Breast epithelium (tissue), 3 donors: ENCODE results near the gene SOX10.

ENCODE experiments used
- POLR2A ChIP-seq: fragments of 450-650 bp; IDR thresholded peaks from one replicate; pipeline ENCODE4 v1.6.1; 2016; ENCODE audit warnings: antibody characterized with exemption, mild to moderate bottlenecking, moderate library complexity
- TF ChIP-seq, protein P1 (sequence below), 3 donors: fragments of 450-650 bp; IDR thresholded peaks; one replicate each; pipeline ENCODE4 v1.5.1; 2016 to 2017; ENCODE audit warnings: antibody characterized with exemption in 3 of 3, mild to moderate bottlenecking in 3 of 3, moderate library complexity in 3 of 3

DNA sequence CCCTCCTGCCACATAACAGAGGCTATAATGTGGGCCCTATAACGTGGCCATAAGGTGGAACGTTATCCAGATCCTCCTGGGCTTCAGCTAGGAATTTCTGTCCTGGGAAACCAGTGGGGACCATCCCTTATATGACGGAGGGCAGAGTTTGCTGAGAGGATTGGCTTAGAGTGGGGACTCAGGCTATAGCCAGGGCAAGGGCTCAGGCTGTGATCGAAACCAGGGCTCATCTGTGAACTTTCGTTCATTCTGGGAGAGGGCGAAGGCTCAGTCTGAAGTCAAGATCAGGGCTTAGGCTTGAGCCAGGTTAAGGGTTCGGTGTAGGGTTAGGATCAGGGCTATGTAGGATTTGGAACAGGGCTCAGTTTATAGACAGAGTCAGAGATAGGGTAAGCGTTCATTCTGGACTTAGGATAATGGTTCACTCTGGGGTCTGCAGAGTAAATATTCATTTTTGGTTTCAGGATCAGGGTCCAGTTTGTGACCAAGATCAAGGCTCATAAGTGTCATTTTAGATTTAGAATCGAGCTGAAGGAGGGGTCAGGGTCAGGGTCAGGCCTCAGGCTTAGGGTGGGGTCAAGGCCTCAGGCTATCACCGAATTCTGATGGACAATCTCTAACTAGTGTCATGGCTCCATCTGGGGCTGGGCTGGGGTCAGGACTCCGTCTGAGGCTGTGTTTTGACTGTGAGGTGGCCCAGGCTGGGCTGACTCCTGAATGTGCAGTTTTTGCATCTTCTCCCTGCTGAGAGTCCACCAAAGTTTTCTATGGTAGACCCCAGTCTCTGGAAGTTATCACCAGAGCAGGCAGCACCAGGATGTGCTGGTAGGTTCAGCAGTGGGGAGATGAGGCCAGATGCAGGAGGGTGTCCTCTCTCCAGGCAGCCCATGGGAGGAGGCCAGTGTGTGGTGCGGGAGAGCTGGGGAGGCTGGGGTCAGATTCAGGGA, 33.9 kb upstream of the SOX10 start:
- TF ChIP-seq, protein P1, sequence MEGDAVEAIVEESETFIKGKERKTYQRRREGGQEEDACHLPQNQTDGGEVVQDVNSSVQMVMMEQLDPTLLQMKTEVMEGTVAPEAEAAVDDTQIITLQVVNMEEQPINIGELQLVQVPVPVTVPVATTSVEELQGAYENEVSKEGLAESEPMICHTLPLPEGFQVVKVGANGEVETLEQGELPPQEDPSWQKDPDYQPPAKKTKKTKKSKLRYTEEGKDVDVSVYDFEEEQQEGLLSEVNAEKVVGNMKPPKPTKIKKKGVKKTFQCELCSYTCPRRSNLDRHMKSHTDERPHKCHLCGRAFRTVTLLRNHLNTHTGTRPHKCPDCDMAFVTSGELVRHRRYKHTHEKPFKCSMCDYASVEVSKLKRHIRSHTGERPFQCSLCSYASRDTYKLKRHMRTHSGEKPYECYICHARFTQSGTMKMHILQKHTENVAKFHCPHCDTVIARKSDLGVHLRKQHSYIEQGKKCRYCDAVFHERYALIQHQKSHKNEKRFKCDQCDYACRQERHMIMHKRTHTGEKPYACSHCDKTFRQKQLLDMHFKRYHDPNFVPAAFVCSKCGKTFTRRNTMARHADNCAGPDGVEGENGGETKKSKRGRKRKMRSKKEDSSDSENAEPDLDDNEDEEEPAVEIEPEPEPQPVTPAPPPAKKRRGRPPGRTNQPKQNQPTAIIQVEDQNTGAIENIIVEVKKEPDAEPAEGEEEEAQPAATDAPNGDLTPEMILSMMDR (IDR thresholded peaks at IDR 0.05) = no peak
- TF ChIP-seq POLR2A = no peak
